Smooth muscle cell of the coronary artery (primary cell): ENCODE results near the gene ARRDC3. TPM values are rescaled to one million over a fixed set of nuclear protein-coding genes. Genes with fewer than 3 reads are reported as not detected.

Experiments
- total RNA-seq: library from RNA; depleted of rRNA; stranded (reverse); fragments of >200 nt; gene quantifications from 2 replicates; pipeline ENCODE4 v1.2.3, GENCODE V29; 2014; ENCODE audit warnings: low replicate concordance

The ARRDC3 gene, protein sequence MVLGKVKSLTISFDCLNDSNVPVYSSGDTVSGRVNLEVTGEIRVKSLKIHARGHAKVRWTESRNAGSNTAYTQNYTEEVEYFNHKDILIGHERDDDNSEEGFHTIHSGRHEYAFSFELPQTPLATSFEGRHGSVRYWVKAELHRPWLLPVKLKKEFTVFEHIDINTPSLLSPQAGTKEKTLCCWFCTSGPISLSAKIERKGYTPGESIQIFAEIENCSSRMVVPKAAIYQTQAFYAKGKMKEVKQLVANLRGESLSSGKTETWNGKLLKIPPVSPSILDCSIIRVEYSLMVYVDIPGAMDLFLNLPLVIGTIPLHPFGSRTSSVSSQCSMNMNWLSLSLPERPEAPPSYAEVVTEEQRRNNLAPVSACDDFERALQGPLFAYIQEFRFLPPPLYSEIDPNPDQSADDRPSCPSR
- 114 and 135 TPM in 2 replicates for total RNA-seq

DNA sequence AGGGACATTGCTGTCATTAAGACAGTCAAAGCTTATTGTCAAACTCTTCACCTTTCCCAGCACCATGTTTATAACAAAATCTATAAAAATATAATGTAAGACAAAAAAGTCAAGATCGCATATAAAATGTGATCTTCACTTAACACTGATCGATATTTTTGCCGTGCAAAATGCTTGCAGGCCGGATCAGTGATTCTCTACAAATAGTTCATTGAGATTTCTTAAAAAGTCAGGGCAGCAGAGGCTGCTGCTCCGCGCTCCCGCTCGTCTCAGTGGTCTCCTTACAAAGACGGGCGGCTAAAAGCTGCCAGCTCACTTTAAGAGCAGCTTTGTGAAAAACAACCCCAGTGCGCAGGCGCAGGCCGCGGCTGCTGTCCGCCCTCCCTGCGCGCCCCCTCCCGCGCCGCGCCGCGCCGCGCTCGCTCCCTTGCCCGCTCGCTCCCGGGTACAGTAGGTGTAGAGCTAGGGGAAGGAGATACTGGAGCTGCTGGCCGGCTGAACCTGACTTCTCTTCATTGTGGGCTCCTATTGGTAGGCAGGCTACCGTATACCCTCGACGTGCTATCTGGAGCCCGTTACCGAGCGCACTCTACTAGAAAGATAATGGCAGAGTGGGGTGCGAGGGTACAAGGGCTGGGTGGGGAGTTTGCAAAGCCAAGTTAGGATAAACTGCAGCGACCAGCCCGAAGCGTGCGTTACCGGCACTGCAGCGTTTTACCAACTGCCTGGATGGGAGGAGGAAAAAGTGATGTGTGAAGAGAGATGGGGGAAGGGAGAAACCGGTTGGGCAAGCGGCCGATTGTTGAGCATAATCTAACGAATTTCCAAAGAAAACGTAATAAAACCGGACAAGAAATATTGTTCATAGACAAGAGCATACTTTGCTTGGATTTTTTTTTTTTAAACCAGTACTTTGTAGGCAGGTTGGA lies at the start of gene ARRDC3:
ARRDC3 (minus strand) TSS at position 291 of the 929 bp plus-strand sequence; CDS start at position 66, 225 bp downstream.

